ENCODE results near the gene UPK3BL2.
"Not testable (repeated sequence)": the region's sequence is repeated elsewhere in the genome, so short reads cannot be mapped to it uniquely, and the experiment has no call there.

The UPK3BL2 gene

GRCh38 chr7:102535062-102535615, 8.4 kb downstream of the UPK3BL2 start:
- POLR2A ChIA-PET; DNase-seq (ENCODE audit: extremely low spot score); CTCF ChIA-PET: not testable (repeated sequence)

DNA sequence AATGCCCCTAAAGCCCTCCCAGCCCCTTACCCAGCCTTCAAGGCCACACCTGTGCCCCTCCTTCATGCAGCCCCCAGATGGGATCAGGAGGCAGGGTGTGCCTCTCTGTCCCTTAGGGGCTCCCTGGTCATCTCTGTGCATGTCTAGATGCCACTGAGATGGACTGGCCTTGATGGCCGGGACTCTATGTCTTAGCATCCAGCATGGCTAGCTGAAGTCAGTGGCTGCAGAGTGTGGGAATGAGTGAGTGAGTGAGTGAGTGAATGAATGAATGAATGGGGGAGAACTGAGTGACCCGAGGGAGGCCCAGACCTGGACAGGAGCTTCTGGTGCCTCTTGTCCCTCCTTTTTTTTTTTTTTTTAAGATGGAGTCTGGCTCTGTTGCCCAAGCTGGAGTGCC, 11.4 kb downstream of the UPK3BL2 start:
- POLR2A ChIA-PET; CTCF ChIA-PET; DNase-seq (ENCODE audit: extremely low spot score): not testable (repeated sequence)

DNA sequence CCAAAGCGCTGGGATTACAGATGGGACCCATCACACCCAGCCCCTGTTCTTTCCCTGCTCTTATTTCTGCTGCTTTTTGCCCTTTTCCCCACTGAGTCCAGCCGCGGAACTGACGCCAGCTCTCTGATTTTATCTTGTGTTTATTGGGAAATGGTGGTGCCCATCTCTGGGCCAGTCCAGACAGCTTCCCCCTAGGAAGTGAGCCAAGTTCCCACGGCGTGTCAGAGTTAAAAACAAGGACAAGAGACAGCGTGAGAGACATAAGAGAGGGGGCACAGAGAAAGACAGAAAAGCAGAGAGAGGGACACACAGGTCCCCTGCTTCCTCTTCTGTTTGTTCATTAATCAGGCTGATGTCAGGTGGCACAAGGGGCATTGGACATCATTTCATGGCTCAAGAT, 11.9 kb downstream of the UPK3BL2 start:
- DNase-seq (ENCODE audit: extremely low spot score); POLR2A ChIA-PET; CTCF ChIA-PET: not testable (repeated sequence)

GRCh38 chr7:102527822-102528793, 15.4 kb downstream of the UPK3BL2 start:
- POLR2A ChIA-PET; DNase-seq (ENCODE audit: extremely low spot score); CTCF ChIA-PET: not testable (repeated sequence)

- CTCF ChIA-PET; POLR2A ChIA-PET; DNase-seq (ENCODE audit: extremely low spot score): not testable (repeated sequence)
These were observed 16.3 kb downstream of the UPK3BL2 start for GRCh38 chr7:102527182-102527581.

GRCh38 chr7:102524803-102525202, 18.7 kb downstream of the UPK3BL2 start:
- DNase-seq (ENCODE audit: extremely low spot score); POLR2A ChIA-PET; CTCF ChIA-PET: not testable (repeated sequence)

DNA sequence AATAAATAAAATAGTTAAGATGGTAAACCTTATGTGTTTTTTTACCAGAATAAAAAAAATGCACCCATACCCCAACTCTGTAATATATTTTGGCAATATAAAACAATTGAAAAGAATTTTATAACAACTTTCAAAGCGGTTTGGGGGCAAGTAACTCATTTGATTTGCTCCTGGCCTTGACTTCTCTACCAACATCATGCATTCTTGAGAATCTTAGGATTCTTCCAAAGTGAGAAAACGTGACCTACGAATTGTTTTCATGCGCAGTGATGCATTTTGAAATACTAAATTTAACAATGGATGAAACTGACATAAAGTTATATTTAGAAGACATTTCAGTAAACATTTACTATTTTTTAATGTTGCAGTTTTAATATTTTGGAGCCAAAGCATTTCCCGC, 22.7 kb downstream of the UPK3BL2 start:
- DNase-seq (ENCODE audit: extremely low spot score); CTCF ChIA-PET; POLR2A ChIA-PET: not testable (repeated sequence)

- DNase-seq (ENCODE audit: extremely low spot score) = not testable (repeated sequence)
These were observed 25.8 kb downstream of the UPK3BL2 start, which contains the start of gene RASA4B for GRCh38 chr7:102517550-102518147. RASA4B (minus strand) TSS chr7:102517777; CDS start chr7:102517710, 67 bp downstream.

DNA sequence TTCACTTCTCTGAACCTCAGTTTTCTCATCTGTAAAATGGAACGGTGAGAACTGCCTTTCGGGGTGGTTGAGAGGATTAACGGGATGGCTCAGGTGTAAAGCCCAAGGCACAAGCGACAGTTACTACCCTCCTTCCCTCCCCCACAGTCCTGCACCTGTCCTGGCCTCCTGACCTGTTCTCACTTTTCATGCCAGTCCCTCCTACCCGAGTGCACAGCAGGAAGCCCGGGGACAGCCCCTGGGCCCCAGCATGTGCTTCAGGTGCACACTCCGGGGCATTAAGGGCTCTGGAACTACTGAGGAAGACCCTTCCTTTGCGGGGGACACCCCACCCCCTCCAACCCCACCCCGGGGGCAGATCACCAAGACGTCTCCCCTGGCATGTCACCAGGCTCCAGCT, 26.5 kb downstream of the UPK3BL2 start:
- POLR2A ChIA-PET; DNase-seq (ENCODE audit: extremely low spot score); CTCF ChIA-PET: not testable (repeated sequence)

More at GRCh38 chr7:102517550-102518147, 25.8 kb downstream of the UPK3BL2 start, which contains the start of gene RASA4B:
- CTCF ChIA-PET, POLR2A ChIA-PET: not testable (repeated sequence)

- CTCF ChIA-PET; POLR2A ChIA-PET; DNase-seq (ENCODE audit: extremely low spot score): not testable (repeated sequence)
These were observed 27.6 kb downstream of the UPK3BL2 start for GRCh38 chr7:102515889-102516288.

DNA sequence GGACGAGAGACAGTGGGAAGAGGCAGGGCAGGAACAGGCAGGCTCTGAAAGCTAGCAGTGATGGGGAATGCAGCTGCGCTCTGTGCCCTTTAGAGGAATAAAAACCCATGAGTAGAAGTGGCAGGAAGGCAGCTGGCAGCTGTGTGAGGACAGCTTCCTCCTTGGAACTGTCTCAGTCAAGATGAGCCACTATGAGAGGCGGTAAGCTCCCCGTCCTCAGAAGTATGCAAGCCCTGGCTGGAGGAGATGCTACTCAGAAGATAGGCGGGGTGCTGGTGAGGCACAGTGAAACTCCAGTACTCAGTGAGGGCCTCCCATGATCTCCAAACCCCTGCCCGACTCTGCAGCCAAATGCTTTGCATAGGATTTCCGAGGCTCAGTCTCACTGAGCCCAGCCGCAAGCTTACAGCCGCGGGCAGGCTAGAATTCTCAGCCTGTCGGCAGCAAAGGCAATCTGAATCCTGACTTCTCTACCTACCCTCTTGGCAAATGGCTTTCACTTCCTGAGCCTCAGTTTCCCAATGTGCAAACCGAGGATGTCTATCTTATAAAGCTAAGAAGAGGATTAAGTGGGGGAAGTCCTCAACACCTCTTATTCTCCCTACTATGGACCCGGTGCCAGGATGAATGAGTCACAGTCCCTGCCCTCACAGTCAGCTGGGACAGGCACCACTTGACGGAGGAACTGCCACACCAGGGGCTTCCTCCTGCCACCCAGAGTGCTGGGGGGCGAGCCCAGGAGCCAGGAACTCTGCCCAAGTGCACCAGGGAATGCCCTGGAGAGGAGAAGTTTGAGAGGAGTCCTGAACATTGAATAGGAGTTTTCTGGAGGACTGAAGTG, 28.4 kb downstream of the UPK3BL2 start:
- CTCF ChIA-PET; DNase-seq (ENCODE audit: extremely low spot score); POLR2A ChIA-PET: not testable (repeated sequence)

- DNase-seq (ENCODE audit: extremely low spot score); POLR2A ChIA-PET; CTCF ChIA-PET: not testable (repeated sequence)
These were observed 30.8 kb downstream of the UPK3BL2 start for GRCh38 chr7:102512642-102513221.

GRCh38 chr7:102511860-102512522, 31.5 kb downstream of the UPK3BL2 start:
- CTCF ChIA-PET; POLR2A ChIA-PET; DNase-seq (ENCODE audit: extremely low spot score): not testable (repeated sequence)

DNA sequence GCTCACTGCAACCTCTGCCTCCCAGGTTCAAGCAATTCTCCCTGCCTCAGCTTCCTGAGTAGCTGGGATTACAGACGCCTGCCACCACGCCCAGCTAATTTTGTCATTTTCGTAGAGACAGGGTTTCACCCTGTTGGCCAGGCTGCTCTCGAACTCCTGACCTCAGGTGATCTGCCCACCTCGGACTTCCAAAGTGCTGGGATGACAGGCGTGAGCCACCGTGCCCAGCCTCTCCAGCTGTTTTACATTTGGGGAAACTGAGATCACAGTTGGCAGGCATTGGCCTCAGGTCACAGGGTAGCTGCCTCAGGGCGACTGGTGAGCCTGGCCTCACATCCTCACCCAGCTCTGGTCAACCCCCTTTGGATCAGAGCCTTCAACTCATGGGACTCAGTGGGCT, 32.9 kb downstream of the UPK3BL2 start:
- DNase-seq (ENCODE audit: extremely low spot score); CTCF ChIA-PET: not testable (repeated sequence)

GRCh38 chr7:102507410-102508088, 35.9 kb downstream of the UPK3BL2 start:
- CTCF ChIA-PET; POLR2A ChIA-PET; DNase-seq (ENCODE audit: extremely low spot score): not testable (repeated sequence)

More for the DNA sequence above, 32.9 kb downstream of the UPK3BL2 start:
- POLR2A ChIA-PET = not testable (repeated sequence)

- DNase-seq (ENCODE audit: extremely low spot score); POLR2A ChIA-PET; CTCF ChIA-PET: not testable (repeated sequence)
These were observed 38.0 kb downstream of the UPK3BL2 start for GRCh38 chr7:102505298-102506185.

Measured in HEK293T (cell line).